HepG2 (cell line): ENCODE data around the gene PIEZO1. TPM values are rescaled to one million over a fixed set of nuclear protein-coding genes. Genes with fewer than 3 reads are reported as not detected.

ENCODE experiments used
- GFI1 ChIP-seq: sonication (generic); formaldehyde crosslinking; IDR thresholded peaks from 2 replicates; pipeline ENCODE4 v1.5.0; 2020; ENCODE audit warnings: missing genetic modification reagents, mild to moderate bottlenecking, borderline replicate concordance
- MEIS2 ChIP-seq: sonication (generic); formaldehyde crosslinking; IDR thresholded peaks from 2 replicates; pipeline ENCODE4 v1.9.0; 2021; ENCODE audit warnings: mild to moderate bottlenecking, missing genetic modification reagents
- PHF21A ChIP-seq: sonication (generic); formaldehyde crosslinking; IDR thresholded peaks from 2 replicates; pipeline ENCODE4 v1.5.0; 2020; ENCODE audit warnings: mild to moderate bottlenecking, missing genetic modification reagents
- REST ChIP-seq, 2 experiments: IDR thresholded peaks; 2 replicates each; pipeline ENCODE4 v1.6.1; 2011 to 2012; ENCODE audit warnings: low read length in 2 of 2, borderline replicate concordance in 1 of 2, low read depth in 1 of 2, mild to moderate bottlenecking in 1 of 2, moderate library complexity in 1 of 2
- RNF219 ChIP-seq: sonication (generic); formaldehyde crosslinking; IDR thresholded peaks from 2 replicates; pipeline ENCODE4 v1.5.0; 2020; ENCODE audit warnings: mild to moderate bottlenecking, missing genetic modification reagents
- SAP130 ChIP-seq: IDR thresholded peaks from 2 replicates; pipeline ENCODE4 v1.6.1; 2016; ENCODE audit warnings: low read depth
- SMC3 ChIP-seq: IDR thresholded peaks from 2 replicates; pipeline ENCODE4 v1.6.1; 2011; ENCODE audit warnings: low read length, improper control_type of control experiment
- SP1 ChIP-seq, 2 experiments: fragments of 450-650 bp in 1 of 2; sonication (generic) in 1 of 2; formaldehyde crosslinking in 1 of 2; IDR thresholded peaks; 2 replicates each; pipeline versions ENCODE4 v1.4.0 to v1.6.1; 2016 to 2020; ENCODE audit warnings: missing genetic modification reagents in 1 of 2
- YY1 ChIP-seq: IDR thresholded peaks from 2 replicates; pipeline ENCODE4 v1.6.1; 2011; ENCODE audit warnings: low read length, low read depth, moderate library complexity, mild to moderate bottlenecking; ENCODE audit not compliant: insufficient read depth, insufficient replicate concordance
- ZFP36 ChIP-seq: fragments of 150-350 bp; IDR thresholded peaks from 2 replicates; pipeline ENCODE4 v1.6.1; 2018; ENCODE audit warnings: borderline replicate concordance, low read length, low read depth; ENCODE audit not compliant: partially characterized antibody
- ZFX ChIP-seq: sonication (generic); formaldehyde crosslinking; IDR thresholded peaks from 2 replicates; pipeline ENCODE4 v1.4.0; 2020; ENCODE audit warnings: mild to moderate bottlenecking, low read depth, missing genetic modification reagents, moderate library complexity
- ZNF280B ChIP-seq: sonication (generic); formaldehyde crosslinking; IDR thresholded peaks from 2 replicates; pipeline ENCODE4 v1.5.0; 2020; ENCODE audit warnings: missing genetic modification reagents, mild to moderate bottlenecking, borderline replicate concordance
- ZNF292 ChIP-seq: sonication (generic); formaldehyde crosslinking; IDR thresholded peaks from 2 replicates; pipeline ENCODE4 v1.8.1; 2022; ENCODE audit warnings: mild to moderate bottlenecking, low read depth, missing genetic modification reagents, borderline replicate concordance
- polyA plus RNA-seq, 8 experiments: library from polyadenylated mRNA; depleted of rRNA in 3 of 8; stranded (reverse) in 7 of 8; unstranded in 1 of 8; fragments of >200 nt; fragmentation: Illumina TruSeq in 4 of 8; extraction: Trizol in 4 of 8; gene quantifications; 2 replicates each; pipeline versions ENCODE4 v1.2.1 to v1.2.3, GENCODE V29; 2011 to 2016; ENCODE audit warnings: low read depth in 4 of 8, missing spikeins in 1 of 8, mixed read lengths in 1 of 8; ENCODE audit not compliant: insufficient read depth in 1 of 8
- total RNA-seq, 5 experiments: library from RNA; depleted of rRNA; stranded (reverse); fragments of >200 nt; fragmentation: Illumina TruSeq; extraction: Trizol; gene quantifications; 2 replicates each; pipeline ENCODE4 v1.2.3, GENCODE V29; 2016; ENCODE audit warnings: low read depth in 1 of 5
- TF ChIP-seq, protein P1 (sequence below): sonication (generic); formaldehyde crosslinking; IDR thresholded peaks from 2 replicates; pipeline ENCODE4 v1.4.0; 2020; ENCODE audit warnings: missing genetic modification reagents
- TF ChIP-seq, protein P2 (sequence below): sonication (generic); formaldehyde crosslinking; IDR thresholded peaks from 2 replicates; pipeline ENCODE4 v1.5.0; 2020; ENCODE audit warnings: mild to moderate bottlenecking, missing genetic modification reagents

The PIEZO1 gene
- total and polyA plus RNA-seq, 2 of the 13 experiments (the other 11 are each of a cell fraction or from before 2014, with no cell fraction given): 67.9 to 85.0 TPM

DNA sequence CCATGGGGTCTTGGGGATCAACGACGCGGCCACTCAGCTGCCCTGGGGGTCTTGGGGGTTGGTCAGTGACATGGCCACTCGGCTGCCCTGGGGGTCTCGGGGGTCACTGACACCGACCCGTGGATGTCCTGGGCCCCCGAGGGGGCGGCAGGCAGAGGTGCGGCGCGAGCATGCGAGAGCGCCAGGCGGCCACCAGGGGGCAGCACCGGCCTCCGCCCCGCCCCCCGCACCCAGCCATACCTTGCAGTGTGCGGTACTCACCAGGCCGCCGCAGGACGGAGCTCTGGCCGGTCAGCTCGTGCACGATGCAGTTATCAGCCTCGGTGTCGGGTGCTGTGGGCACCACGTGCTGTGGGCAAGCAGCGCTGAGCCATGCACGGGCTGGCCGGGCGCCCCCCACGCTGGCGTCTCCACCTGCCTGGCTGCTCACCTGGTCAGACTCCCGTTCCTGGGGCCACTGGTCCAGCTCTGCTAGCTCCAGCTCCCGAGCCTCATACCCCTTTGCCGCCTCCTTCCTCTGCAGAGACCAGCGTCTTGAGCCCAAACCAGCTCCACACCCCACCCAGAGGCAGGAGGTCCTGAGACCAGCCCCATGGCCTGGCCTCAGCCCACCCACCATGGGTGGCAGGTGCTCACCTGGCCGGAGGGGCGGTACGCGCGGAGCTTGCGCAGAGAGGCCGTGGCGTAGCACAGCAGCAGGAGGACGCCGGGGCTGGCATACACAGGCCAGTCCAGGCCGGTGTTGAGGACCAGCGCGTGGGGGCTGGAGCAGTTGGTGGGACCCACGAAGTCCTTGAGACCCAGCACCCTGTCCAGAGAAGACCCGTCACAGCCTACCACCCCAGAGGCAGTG, 47.5 kb downstream of the PIEZO1 start (continued):
- peak; percentile 72 for TF ChIP-seq SAP130 (CRISPR knock-in tag)
- TF ChIP-seq ZFX (CRISPR knock-in tag): peak; percentile 64
- TF ChIP-seq, protein P1, sequence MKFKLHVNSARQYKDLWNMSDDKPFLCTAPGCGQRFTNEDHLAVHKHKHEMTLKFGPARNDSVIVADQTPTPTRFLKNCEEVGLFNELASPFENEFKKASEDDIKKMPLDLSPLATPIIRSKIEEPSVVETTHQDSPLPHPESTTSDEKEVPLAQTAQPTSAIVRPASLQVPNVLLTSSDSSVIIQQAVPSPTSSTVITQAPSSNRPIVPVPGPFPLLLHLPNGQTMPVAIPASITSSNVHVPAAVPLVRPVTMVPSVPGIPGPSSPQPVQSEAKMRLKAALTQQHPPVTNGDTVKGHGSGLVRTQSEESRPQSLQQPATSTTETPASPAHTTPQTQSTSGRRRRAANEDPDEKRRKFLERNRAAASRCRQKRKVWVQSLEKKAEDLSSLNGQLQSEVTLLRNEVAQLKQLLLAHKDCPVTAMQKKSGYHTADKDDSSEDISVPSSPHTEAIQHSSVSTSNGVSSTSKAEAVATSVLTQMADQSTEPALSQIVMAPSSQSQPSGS (CRISPR knock-in tag): peak; percentile 49; the same call in 1 of the 2 replicates
- peak; percentile 74 for TF ChIP-seq YY1
- TF ChIP-seq ZFP36: no peak
- no peak for TF ChIP-seq REST (IDR thresholded peaks at IDR 0.05; ENCODE audit: borderline replicate concordance in 1 of 2, low read depth in 1 of 2, low read length in 2 of 2)
- TF ChIP-seq PHF21A (CRISPR knock-in tag): no peak
- peak; percentile 30; the same call in 1 of the 2 replicates for TF ChIP-seq SMC3
- TF ChIP-seq ZNF292: no peak
- no peak for TF ChIP-seq GFI1 (CRISPR knock-in tag)
- no peak for TF ChIP-seq RNF219
- 0 out of 2 replicates have a peak, but pooled peaks have one; percentile 55 for TF ChIP-seq ZNF280B (CRISPR knock-in tag)
- TF ChIP-seq MEIS2 (CRISPR knock-in tag): peak; percentile 38; the same call in 1 of the 2 replicates
- TF ChIP-seq, protein P2, sequence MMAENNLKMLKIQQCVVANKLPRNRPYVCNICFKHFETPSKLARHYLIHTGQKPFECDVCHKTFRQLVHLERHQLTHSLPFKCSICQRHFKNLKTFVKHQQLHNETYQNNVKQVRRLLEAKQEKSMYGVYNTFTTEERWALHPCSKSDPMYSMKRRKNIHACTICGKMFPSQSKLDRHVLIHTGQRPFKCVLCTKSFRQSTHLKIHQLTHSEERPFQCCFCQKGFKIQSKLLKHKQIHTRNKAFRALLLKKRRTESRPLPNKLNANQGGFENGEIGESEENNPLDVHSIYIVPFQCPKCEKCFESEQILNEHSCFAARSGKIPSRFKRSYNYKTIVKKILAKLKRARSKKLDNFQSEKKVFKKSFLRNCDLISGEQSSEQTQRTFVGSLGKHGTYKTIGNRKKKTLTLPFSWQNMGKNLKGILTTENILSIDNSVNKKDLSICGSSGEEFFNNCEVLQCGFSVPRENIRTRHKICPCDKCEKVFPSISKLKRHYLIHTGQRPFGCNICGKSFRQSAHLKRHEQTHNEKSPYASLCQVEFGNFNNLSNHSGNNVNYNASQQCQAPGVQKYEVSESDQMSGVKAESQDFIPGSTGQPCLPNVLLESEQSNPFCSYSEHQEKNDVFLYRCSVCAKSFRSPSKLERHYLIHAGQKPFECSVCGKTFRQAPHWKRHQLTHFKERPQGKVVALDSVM (CRISPR knock-in tag): no peak
- TF ChIP-seq SP1 (IDR thresholded peaks at IDR 0.05): no peak
- peak; percentile 91 for TF ChIP-seq SP1 (CRISPR knock-in tag; IDR thresholded peaks at IDR 0.05)
